Activated CD8-positive, alpha-beta memory T cell treated with anti-CD3 and anti-CD28 coated beads, Interleukin-2, amount 50 U/mL, for 1 hour (primary cell): Measurements from ENCODE around the gene G6PD.
"Not testable (repeated sequence)": the region's sequence is repeated elsewhere in the genome, so short reads cannot be mapped to it uniquely, and the experiment has no call there.

ENCODE experiments used
- DNase-seq: peaks from one replicate; pipeline ENCODE4 v3.0.0-alpha.2; 2020; ENCODE audit errors: extremely low read depth

Gene G6PD

GRCh38 chrX:154542723-154543424 lies 3.8 kb downstream of the G6PD start:
- no peak for DNase-seq

GRCh38 chrX:154541896-154542722 lies 4.5 kb downstream of the G6PD start:
- no peak for DNase-seq

GRCh38 chrX:154541589-154541895 lies 5.1 kb downstream of the G6PD start:
- no peak for DNase-seq

GRCh38 chrX:154540897-154541535 lies 5.6 kb downstream of the G6PD start:
- no peak for DNase-seq

GRCh38 chrX:154540365-154540764 lies 6.3 kb downstream of the G6PD start:
- not testable (repeated sequence) for DNase-seq

GRCh38 chrX:154539077-154539476 lies 7.6 kb downstream of the G6PD start:
- DNase-seq = no peak

GRCh38 chrX:154535892-154536291 lies 10.8 kb downstream of the G6PD start:
- no peak for DNase-seq

GRCh38 chrX:154534526-154535322 lies 11.9 kb downstream of the G6PD start:
- peak; percentile 77 for DNase-seq

- DNase-seq = no peak
These were observed 14.0 kb downstream of the G6PD start for GRCh38 chrX:154532690-154533089.

- DNase-seq = no peak
These were observed 15.0 kb downstream of the G6PD start for GRCh38 chrX:154531626-154532025.

- DNase-seq = no peak
These were observed 16.4 kb downstream of the G6PD start for GRCh38 chrX:154530286-154530685.

GRCh38 chrX:154529206-154529612 lies 17.4 kb downstream of the G6PD start:
- no peak for DNase-seq

- no peak for DNase-seq
These were observed 19.6 kb downstream of the G6PD start for GRCh38 chrX:154526901-154527675.

- DNase-seq = no peak
These were observed 20.8 kb downstream of the G6PD start for GRCh38 chrX:154525606-154526490.

GRCh38 chrX:154519389-154519788 lies 27.3 kb downstream of the G6PD start:
- no peak for DNase-seq

- DNase-seq = no peak
These were observed 29.4 kb downstream of the G6PD start for GRCh38 chrX:154517101-154517781.

GRCh38 chrX:154516656-154517100 lies 30.0 kb downstream of the G6PD start:
- no peak for DNase-seq

- peak; percentile 76 for DNase-seq
These were observed 30.5 kb downstream of the G6PD start, which contains the start of gene FAM3A for GRCh38 chrX:154515966-154516655. Gene FAM3A (minus strand): TSS chrX:154516232. CDS start chrX:154515772, 460 bp downstream.
